H1 (cell line): Measurements from ENCODE around the gene MCF2L. TPM values are rescaled to one million over a fixed set of nuclear protein-coding genes. Genes with fewer than 3 reads are reported as not detected.

Experiments
- BACH1 ChIP-seq: IDR thresholded peaks from 2 replicates; pipeline ENCODE4 v1.6.1; 2012; ENCODE audit warnings: low read length, improper control_type of control experiment
- CEBPB ChIP-seq: IDR thresholded peaks from 2 replicates; pipeline ENCODE4 v1.6.1; 2012; ENCODE audit warnings: low read depth, low read length
- CHD7 ChIP-seq: fragments of 300-600 bp; sonication (generic); IDR thresholded peaks from 2 replicates; pipeline ENCODE4 v1.7.1; 2012; ENCODE audit warnings: low read length, moderate library complexity, mild to moderate bottlenecking, inconsistent platforms; ENCODE audit not compliant: insufficient replicate concordance
- HDAC6 ChIP-seq: IDR thresholded peaks from one replicate; pipeline ENCODE4 v1.7.1; 2012; ENCODE audit warnings: low read depth, mild to moderate bottlenecking, inconsistent platforms, low read length, moderate library complexity
- JUND ChIP-seq: IDR thresholded peaks from 2 replicates; pipeline ENCODE4 v1.6.1; 2011; ENCODE audit warnings: mild to moderate bottlenecking, improper control_type of control experiment, low read length
- KDM5A ChIP-seq: fragments of 200-600 bp; IDR thresholded peaks from 2 replicates; pipeline ENCODE4 v1.7.1; 2012; ENCODE audit warnings: mild to moderate bottlenecking, low read length, inconsistent platforms, mixed read lengths
- RBBP5 ChIP-seq: IDR thresholded peaks from 2 replicates; pipeline ENCODE4 v1.7.1; 2012; ENCODE audit warnings: low read depth, mild to moderate bottlenecking, inconsistent platforms, low read length, moderate library complexity, borderline replicate concordance
- SIRT6 ChIP-seq: IDR thresholded peaks from one replicate; pipeline ENCODE4 v1.7.1; 2012; ENCODE audit warnings: low read length, inconsistent platforms
- SIX5 ChIP-seq: IDR thresholded peaks from 2 replicates; pipeline ENCODE4 v1.6.1; 2011; ENCODE audit warnings: mild to moderate bottlenecking, low read depth, low read length
- SP4 ChIP-seq: IDR thresholded peaks from 2 replicates; pipeline ENCODE4 v1.6.1; 2012; ENCODE audit warnings: low read length, inconsistent platforms
- TEAD4 ChIP-seq: IDR thresholded peaks from 2 replicates; pipeline ENCODE4 v1.6.1; 2012; ENCODE audit warnings: low read depth, low read length, inconsistent platforms, mixed read lengths
- polyA plus RNA-seq, 7 experiments: library from polyadenylated mRNA; depleted of rRNA in 3 of 7; stranded (reverse) in 5 of 7; unstranded in 2 of 7; fragments of >200 nt in 5 of 7; fragments of 200-250 nt in 2 of 7; gene quantifications; 1 replicate in 5 of 7; 2 replicates in 1 of 7; 4 replicates in 1 of 7; pipeline versions ENCODE4 v1.2.1 to v1.2.3, GENCODE V29; 2011 to 2013; ENCODE audit warnings: missing spikeins in 2 of 7, mixed read lengths in 2 of 7
- total RNA-seq: library from RNA; stranded (reverse); fragmentation: NEBNext Ultra II Directional; extraction: Animal tissue kit (Norgen Biotek cat#: 25700); gene quantifications from 2 replicates; pipeline ENCODE4 v1.2.1, GENCODE V29; 2021

Gene MCF2L
- total and polyA plus RNA-seq, 2 of the 8 experiments (the other 6 are each of a cell fraction or from before 2014, with no cell fraction given) = 10.1 to 24.4 TPM

- TF ChIP-seq CHD7 = no peak
- no peak for TF ChIP-seq HDAC6
- TF ChIP-seq JUND = no peak
- TF ChIP-seq KDM5A = no peak
- TF ChIP-seq CEBPB = no peak
- no peak for TF ChIP-seq BACH1
- no peak for TF ChIP-seq TEAD4
- TF ChIP-seq SP4 = no peak
- TF ChIP-seq RBBP5 = no peak
- TF ChIP-seq SIRT6 = no peak
- no peak for TF ChIP-seq SIX5
Measured at GRCh38 chr13:113014752-113015745, 46.0 kb downstream of the MCF2L start (continued).
